ENCODE results near the gene SNCB.

DNA sequence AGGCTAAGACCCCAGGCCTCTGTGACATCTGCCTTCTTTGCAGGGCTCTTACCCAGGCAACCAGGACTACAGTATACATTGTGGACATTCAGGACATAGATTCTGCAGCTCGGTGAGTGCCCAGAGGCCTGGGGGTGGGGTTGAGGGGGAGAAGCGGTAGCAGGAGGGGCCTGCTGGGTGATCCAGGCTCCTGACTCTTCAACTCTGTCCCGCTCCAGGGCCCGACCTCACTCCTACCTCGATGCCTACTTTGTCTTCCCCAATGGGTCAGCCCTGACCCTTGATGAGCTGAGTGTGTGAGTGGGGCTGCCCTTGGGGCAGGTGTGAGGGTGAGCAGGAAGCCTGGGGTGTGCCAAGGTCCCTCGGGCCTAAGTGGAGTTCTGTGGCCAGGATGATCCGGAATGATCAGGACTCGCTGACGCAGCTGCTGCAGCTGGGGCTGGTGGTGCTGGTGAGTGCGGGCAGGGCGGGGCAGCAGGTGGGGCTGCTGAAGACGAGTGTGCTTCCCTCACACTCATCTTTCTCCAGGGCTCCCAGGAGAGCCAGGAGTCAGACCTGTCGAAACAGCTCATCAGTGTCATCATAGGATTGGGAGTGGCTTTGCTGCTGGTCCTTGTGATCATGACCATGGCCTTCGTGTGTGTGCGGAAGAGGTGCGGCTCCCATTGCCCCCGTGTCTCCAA, 40.2 kb downstream of the SNCB start:
- TF ChIP-seq, protein P1, sequence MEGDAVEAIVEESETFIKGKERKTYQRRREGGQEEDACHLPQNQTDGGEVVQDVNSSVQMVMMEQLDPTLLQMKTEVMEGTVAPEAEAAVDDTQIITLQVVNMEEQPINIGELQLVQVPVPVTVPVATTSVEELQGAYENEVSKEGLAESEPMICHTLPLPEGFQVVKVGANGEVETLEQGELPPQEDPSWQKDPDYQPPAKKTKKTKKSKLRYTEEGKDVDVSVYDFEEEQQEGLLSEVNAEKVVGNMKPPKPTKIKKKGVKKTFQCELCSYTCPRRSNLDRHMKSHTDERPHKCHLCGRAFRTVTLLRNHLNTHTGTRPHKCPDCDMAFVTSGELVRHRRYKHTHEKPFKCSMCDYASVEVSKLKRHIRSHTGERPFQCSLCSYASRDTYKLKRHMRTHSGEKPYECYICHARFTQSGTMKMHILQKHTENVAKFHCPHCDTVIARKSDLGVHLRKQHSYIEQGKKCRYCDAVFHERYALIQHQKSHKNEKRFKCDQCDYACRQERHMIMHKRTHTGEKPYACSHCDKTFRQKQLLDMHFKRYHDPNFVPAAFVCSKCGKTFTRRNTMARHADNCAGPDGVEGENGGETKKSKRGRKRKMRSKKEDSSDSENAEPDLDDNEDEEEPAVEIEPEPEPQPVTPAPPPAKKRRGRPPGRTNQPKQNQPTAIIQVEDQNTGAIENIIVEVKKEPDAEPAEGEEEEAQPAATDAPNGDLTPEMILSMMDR (IDR thresholded peaks at IDR 0.05): no peak
- TF ChIP-seq POLR2A (IDR thresholded peaks at IDR 0.05): no peak
